Adipose tissue (tissue), 3 donors: ENCODE measurements around the gene TRAF3. TPM values are rescaled to one million over a fixed set of nuclear protein-coding genes. Genes with fewer than 3 reads are reported as not detected.

ENCODE experiments used
- H3K27ac ChIP-seq: one replicate; pipeline ENCODE4 v1.5.1; 2013; ENCODE audit warnings: low read depth, low read length
- WGBS, 3 donors: extraction: QIAGEN DNeasy Blood & Tissue Kit; methylation state at CpG; one replicate each; pipeline ENCODE4 v1.1.7; 2013; 5-methylcytosine and 5-hydroxymethylcytosine counted together
- polyA plus RNA-seq, 3 donors: library from polyadenylated mRNA; stranded (reverse); fragments of 200-250 nt; gene quantifications; one replicate each; pipeline ENCODE4 v1.2.3, GENCODE V29; 2013
- donor health status: healthy with polysubstance abuse.
- donor health status: Bipolar disorder and iron deficiency.
- donor health status: healthy.

The TRAF3 gene
- polyA plus RNA-seq, 3 donors = 2.7 to 13.5 (median 7.5) TPM

DNA sequence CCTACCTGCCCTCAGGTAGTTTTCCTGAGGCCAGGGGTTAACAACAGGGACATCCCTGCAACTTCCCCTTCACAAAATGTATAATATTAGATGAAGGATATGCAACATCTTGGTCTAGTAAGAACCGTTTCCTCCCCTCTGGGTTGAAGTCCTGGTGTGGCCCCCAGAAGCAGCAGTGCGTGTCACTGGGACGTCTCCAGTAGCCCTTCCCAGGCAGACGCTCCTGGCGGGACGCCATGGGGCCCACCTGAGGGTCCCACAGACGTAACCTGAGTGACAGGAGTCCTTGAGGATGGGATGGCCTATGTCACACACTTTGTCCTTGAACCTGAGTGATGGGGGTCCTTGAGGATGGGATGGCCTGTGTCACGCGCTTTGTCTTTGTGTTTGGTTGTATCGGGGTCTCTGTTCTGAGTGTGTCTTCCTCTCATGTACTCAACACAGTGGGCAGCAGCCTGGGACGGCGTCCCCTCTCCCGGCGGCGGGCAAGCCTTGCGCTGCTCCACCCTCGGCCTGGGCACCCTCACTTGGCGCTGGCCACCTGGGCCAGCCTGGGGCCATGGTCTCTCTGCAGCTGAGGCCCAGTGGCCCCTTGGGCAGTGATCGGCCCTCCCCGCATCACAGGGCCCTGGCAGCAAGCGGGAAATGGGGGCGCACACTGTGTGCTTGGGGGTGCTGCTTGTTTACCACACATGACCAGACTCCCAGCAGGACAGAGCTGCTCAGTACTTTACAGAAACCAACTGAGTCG, 130.9 kb downstream of the TRAF3 start:
- 92 to 95% (median 93%) methylated on average over 22 to 23 of the region's 23 CpGs for WGBS, 3 donors
- H3K27ac ChIP-seq = no peak overlapping the region

DNA sequence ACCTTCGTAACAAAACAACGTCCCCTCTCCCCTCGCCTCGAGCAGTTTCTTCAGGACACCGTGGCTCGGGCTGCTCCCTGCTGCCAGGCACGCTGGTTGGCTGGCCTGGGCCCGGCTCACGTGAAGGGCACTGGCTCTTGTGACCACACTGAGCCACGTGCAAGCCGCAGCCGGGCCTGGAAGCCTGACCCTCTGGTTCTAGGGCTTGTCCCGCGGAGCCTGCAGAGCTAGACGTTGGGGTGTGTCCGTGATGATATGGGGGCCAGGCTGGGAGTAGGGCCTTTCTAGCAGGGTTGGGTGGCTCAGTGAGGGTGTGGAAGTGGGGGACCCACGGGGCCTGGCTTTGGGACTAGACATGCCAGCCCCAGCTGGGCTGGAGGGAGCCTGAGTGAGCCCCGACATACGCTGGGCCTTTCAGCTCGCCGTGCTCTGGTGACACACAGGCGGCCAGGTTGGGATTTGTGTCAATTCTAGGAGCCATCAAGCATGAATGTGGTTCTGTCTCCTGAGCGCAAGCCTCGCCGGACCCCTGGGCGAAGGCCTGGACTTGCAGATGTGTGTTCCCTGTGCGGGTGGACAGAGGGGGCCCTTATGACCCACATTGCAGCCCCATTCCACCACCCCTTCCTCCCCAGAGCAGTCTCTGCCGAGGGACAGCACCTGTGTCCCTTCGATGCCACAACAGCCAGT, 131.7 kb downstream of the TRAF3 start:
- WGBS, 3 donors = 93 to 95% (median 93%) methylated on average over 29 of the region's 29 CpGs
- no peak overlapping the region for H3K27ac ChIP-seq

DNA sequence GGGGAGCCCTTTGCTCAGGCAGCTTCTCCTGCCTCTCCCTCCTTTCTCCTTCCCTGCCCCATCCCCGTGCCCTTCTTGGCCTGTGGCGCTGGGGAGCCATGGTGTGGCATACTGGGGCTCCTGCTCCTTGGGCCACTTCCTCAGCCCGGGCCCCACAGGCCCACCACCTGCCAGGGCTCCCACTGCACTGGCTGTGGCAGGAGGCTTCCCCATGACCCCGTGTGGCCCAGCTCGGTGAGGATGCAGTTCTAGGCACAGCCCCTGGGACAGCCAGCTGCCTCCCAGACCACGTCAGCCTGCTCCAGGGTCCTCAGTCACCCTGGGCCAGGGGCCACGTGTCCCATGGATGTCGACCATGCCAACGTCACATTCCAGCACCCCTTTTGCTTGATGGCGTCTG, 132.2 kb downstream of the TRAF3 start:
- WGBS, 3 donors = 78 to 89% (median 87%) methylated on average over 10 of the region's 10 CpGs
- H3K27ac ChIP-seq = no peak overlapping the region

DNA sequence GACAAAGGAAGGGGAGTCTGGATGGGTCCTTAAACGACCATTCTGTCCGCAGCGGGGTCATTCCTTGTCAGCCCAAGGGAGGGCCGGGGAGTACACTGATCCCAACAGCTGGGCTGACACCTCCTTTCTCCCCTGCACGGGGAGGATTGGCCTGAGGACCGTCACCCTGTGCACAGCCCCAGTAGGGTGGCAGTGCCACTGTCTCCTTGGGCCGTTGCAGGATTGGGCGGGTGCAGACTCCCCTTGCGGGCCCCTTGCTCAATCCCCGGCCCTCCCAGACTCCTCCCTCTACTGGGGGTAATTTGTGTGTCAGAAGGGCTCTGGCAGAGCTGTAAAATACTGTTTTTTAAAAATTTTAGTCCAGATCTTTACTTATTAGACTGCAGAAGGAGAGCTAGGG, 132.7 kb downstream of the TRAF3 start:
- H3K27ac ChIP-seq = no peak overlapping the region
- 70 to 84% (median 73%) methylated on average over 10 of the region's 10 CpGs for WGBS, 3 donors

DNA sequence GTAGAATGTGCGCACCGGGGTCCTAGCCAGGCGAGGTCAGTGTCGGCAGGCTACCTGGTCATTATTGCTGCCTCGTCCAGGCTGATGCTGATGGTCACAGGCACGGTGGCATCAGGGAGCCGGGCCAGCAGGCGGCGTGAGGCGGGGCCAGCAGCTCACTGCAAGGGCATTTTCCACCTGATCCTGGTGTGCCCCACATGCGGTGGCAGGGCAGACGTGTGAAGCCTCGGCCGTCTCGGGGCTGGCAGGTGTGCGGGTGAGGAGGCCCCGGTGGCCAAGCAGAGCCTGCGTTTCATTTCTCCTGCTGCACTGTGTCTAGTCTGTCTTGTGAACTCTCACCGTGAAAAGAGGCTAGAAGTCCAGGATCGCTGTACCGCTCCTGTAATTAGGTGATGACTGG, 133.2 kb downstream of the TRAF3 start:
- H3K27ac ChIP-seq = no peak overlapping the region
- WGBS, 3 donors = 88 to 92% (median 90%) methylated on average over 21 of the region's 21 CpGs

DNA sequence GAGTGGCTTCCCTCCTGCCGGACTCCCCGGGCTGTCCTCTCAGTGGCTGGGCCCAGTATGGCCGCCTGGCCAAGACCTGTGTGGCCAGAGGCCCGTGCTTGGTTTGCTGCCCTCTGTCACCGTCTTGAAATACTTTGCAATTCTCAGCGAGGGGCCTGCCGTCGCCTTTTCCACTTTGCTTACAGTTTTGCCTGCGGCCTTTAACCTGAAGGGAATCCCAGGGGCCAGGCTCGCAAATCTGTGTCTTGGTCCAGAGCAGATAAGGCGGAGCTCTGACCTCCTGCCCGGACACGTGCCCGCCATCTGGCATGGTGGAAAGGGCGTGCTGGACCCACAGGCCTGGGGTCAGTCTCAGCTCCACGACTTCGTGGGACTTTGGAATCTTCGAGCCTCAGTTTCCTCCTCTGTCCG, 134.3 kb downstream of the TRAF3 start:
- 73 to 83% (median 79%) methylated on average over 19 of the region's 19 CpGs for WGBS, 3 donors
- H3K27ac ChIP-seq = no peak overlapping the region

DNA sequence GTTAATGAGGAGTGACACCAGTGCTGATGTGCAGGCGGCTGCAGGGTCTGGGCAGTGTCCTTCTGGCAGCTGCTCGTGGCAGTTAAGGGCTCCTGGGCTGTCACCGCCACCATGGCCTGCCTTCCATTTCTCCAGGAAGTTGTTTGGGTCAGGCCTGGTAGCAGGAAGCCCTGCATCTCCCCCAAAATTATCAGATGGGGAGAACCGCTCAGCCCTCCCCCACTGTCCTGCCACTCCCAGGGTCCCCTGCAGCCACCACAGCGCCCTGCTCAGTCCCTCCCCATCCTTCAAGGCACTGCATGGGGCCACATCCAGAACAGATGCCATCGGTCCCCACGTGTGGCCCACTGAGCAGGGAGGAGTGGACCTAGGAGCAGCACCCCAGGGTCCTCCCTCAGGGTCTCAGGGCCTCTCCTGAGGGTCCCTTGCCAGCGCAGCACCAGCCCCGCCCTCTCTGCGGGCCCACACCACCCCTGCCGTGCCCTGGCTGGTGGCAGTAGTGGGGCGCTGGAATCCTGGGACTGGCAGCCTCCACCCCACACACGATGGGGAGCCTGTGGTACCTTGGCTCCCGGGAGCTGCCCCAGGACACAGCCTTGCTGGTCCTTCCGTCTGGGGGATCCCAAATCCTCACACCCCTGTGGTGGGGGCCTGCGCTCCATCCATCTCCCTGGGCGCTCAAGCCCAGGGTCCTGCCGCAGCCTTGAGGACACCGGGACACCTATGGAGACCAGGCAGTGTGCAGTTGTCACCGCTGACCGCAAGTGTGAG, 134.9 kb downstream of the TRAF3 start:
- H3K27ac ChIP-seq = no peak overlapping the region
- 94 to 95% (median 95%) methylated on average over 21 of the region's 21 CpGs for WGBS, 3 donors

DNA sequence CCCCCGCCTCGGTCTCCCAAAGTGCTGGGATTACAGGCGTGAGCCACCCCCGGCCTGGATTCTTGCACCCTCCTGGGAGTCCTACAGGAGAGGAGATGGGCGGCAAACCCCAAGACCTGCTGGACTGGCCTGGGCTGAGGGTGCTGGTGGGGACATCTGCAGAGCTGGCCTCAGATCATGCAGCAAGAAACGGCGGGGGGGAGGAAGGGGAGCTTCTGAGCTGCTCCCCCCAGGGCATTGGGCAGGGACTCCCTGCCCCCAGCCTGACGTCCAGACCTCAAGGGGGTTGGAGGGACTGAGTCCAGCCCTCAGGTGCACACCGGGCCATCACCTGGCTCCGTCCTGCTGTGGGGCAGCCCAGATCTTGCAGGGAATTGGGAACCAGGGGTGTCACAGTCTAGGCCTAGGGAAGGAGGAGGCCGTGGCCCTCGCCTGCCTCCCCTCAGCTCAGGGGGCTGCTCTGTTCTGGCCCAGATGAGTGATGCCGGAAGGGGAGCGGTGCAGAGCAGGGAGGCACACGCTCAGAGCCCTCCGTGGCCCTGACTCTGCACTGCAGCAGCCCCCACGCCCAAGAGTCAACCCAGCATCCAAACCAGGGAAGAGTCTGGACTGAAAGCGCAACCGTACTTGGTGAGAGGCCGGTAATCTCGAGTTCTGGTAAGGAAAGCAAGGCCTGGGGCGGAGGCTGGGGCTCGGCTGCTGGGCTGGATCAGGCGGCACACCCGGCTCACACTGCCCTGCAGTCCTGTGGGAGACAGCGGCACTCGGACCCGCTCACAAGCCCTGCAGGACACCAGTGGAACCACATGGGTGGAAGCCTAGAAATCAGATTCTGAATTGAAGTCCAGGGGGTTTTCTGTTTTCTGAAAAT, 136.3 kb downstream of the TRAF3 start:
- H3K27ac ChIP-seq = no peak overlapping the region
- WGBS, 3 donors = 89 to 91% (median 90%) methylated on average over 28 of the region's 28 CpGs

DNA sequence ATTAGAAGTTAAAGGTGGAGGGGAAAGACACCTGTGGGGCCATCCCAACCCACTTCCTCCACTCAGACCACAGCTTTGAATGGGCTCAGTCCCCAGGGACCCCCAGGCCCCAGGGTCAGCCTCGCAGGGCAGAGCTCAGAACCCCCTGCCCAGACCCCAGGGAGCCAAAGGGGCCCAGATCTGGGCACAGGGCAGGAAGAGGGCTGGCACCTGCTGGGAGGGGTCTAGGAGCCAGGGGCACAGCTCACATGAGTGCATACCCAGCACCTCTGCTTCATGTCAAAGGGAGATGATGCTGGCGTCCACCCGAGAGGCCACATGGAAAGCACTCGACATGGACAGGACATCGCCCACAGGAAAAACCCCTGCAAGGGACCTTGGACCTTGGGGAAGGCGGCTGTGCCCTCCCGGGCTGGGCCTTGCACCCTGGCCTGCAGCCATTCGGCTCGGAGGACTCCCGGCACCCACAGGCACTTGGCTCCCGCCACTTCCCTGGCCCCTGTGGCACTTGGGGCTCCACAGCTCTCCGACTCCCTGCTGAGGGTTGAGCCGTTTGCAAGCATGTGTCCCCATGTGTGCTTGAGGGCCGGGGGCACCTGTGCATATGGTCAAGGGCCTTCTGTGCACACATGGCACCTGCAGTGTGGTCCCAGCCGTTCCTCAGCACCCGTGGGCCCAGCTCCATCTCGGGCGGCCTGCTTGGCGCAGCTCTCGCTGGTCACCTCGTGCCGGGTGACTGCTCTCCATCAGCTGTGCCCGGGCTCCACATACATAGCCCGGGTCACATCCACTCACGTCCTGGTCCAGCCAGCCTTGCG, 137.4 kb downstream of the TRAF3 start:
- WGBS, 3 donors = 79 to 86% (median 84%) methylated on average over 26 of the region's 26 CpGs
- no peak overlapping the region for H3K27ac ChIP-seq

DNA sequence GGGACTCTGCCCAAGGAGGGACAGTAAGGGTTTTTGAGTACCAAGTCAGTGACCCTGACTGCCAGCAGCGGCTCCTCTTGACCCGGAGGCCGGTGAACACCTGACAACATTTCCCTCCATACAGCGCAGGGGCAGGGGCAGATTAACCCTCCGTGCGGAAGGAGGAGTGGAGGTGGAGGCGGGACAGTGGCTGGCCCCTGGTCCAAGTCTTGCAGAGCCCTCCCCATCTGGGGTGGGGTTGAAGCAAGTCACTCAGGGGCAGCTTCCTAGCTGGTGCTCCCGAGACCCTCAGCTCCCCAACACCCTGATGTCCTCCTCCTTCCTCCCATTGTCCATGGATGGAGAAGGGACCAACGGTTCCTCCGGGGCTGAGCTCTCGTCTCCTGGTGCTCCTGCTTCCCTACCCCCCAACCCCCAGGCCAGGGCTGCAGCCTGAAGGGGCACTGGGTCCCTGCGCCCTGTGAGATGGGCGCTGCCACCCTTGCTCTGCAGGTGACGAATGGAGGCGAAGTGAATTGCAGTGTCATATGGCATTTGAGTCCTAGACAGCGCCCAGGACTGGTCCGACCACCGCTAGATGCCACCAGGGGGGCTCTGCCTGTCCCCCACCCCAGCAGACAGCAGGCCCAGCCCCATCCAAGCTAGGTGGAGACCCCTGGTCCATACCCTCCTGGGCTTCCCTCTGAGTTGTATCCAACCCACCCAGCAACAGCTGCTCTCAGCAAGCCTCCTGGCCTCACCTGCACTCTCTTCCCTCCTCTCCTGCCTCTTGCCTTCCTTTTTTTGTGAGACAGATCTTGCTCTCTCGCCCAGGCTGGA, 138.3 kb downstream of the TRAF3 start:
- 71 to 81% (median 80%) methylated on average over 19 of the region's 19 CpGs for WGBS, 3 donors
- H3K27ac ChIP-seq = no peak overlapping the region

DNA sequence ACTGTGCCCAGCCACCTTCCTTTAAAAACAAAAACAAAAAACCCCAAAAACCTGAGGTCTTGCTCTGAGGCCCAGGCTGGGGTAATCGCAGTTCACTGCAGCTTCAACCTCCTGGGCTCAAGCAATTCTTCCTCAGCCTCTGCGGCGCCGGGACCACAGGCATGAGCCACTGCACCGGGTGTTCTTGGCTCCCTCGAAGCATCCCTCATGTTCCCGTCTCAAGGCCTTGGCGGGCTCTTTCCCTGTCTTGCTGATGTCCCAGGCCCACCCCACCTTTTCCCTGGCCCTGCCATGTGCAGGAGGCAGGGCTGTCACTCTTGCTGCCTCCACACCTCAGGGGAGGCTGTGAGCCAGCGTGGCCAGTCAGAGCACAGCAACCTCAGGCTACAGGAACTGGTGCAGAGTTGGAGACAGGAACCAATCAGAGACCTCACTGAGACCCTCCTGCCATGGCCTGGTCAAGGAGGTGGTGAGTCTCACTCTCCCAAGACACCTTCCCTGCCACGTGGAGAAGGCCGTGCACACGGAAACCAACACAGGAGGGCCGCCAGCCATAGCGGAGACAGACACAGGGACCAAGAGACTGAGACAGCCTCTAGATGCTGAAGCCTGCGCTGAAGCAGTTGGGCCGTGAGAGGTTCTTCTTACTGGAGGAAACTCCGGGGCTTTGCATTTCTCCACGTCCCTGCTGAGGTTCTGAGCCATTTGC, 139.3 kb downstream of the TRAF3 start:
- WGBS, 3 donors = 73 to 83% (median 74%) methylated on average over 18 of the region's 18 CpGs
- H3K27ac ChIP-seq = no peak overlapping the region

DNA sequence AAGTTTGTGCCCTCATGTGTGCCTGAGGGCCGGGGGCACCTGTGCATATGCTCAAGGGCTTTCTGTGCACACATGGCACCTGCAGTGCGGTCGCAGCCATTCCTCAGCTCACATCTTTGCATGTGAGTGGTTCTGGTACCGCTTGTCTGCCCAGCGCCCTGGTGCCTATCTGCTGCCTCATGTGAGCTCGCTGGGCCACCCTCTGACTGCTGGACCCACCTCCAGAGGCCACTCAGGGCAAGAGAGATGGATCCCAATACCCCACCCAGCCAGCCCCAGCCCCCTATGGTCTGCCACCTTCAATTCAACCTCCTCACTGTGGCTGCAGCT, 139.8 kb downstream of the TRAF3 start:
- no peak overlapping the region for H3K27ac ChIP-seq
- 90 to 94% (median 94%) methylated on average over 6 of the region's 6 CpGs for WGBS, 3 donors

DNA sequence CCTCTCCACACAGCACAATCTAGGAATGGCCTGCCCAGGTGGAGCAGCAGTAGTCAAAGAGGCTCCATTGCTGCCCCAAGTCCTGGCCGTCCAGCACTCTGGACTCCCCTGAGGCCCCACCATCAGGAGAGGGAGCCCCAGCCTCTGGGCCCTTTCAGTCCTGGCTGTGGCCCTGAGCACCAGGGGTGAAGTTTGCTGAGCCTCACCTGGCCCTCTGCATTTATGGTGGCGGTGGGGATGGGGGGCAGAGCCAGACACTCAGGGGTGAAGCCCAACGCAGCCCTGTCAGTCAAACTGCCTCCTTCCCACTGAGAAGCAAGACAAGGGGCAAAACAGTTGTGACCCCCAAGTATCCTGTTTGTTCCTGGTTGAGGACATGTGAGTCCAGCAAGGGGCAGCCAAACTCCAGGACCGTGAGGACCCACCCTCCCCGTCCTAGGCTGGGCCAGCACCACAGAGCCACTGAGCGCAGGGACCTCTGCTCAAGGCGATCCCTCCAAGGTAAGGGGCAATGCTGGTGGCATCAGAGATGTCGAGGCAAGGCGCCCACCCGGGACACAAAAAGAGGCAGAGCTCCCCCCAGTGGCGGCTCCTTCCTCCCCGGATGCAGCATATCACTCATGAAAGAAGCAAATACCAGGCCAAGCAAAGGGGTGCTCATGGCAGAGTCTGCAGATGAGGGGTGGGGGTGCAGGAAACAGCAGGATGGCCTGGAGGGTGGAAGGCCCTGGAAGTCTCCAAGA, 140.4 kb downstream of the TRAF3 start:
- H3K27ac ChIP-seq = no peak overlapping the region
- 31 to 40% (median 38%) methylated on average over 12 of the region's 12 CpGs for WGBS, 3 donors

DNA sequence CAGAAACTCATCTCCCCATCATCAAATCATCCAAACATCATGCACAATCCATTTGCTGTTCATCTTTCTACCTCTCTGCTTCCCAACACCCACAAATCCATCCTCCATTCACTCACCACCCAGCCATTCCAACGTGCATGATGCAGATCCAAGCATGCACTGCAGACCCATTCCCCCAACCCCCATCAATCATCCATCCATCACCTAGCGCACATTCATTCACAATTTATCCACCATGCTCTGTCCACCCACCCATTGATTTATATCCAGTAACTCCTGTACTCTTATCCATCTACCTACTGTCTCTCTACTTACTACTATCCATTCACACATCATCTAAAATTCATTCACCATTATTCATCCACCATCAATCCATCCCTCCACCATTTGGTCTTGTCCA, 141.2 kb downstream of the TRAF3 start:
- 47 to 62% (median 53%) methylated on average over 2 of the region's 2 CpGs for WGBS, 3 donors
- no peak overlapping the region for H3K27ac ChIP-seq

DNA sequence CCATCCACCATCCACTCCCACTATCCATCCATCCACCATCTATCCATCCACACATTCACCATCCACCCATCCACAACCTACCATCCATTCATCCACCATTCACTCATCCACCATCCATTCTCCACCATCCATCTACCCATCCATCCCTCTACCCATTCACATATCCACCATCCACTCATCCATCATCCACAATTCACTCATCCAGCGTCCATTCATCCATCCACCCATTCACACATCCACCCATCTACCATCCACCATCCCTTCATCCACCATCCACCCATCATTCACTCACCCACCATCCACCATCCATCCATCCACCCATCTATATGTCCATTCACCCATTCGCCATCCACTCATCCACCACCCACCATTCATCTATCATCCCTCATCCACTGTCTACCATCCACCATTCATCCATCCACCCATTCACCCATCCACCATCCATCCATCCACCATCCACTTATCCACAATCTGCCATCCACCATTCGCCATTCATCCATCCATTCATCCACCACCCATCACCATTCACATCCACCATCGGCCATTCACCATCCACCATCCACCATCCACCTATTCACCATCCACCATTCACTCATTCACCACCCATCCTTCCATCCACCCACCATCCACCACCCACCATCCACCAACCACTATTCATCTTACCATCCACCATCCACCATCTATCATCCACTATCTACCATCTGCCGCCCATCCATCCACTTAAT, 143.2 kb downstream of the TRAF3 start:
- no peak overlapping the region for H3K27ac ChIP-seq
- WGBS, 3 donors = 92 to 96% (median 96%) methylated on average over 5 of the region's 5 CpGs
